ENCODE measurements around the gene RCL1. TPM values are rescaled to one million over a fixed set of nuclear protein-coding genes. Genes with fewer than 3 reads are reported as not detected.

Gene RCL1
- total RNA-seq, 1 experiment from 2014 or later = 34.4 TPM

DNA sequence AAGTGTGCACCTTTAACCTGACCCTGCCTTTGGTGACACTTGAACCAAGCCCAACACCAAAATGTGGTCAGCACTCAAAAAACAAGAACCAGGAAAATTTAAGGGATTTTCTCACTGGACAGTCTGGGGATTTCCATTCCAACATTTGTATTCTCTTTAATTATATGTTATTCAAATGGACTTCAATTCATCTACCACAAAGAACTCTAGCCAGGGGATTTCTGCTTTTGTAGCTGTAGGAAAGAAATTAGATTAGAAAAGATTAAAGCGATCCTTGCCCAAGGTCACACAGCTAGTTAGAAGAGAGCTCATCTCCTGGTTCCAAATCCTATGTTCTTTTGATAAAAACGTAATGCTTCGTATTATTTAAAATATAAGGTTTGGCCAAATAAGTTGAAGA, 97.5 kb downstream of the RCL1 start:
- no peak overlapping the region for H2BK5ac ChIP-seq (ENCODE audit: insufficient read length, low read length)
- H2AFZ ChIP-seq (ENCODE audit: low read length) = no peak overlapping the region
- Mint-ChIP-seq H3K27ac (no peak overlapping the region), H3K4me1 (peaks cover 24 to 32% of the 10 kb centered on the region in 2 experiments), H3K9me3 (no peaks in the 10 kb centered on the region), H3K27me3 (ENCODE audit: low read depth) (no peaks in the 10 kb centered on the region; the same call in 1 of the 2 replicates), H3K36me3 (ENCODE audit: insufficient read depth in 1 of 3, low read depth in 3 of 3) (peaks cover 0 to 5% (median 3%) of the 10 kb centered on the region in 3 experiments; a peak in 5 of 7 replicates), H3K4me3 (no peak overlapping the region)
- no peak overlapping the region for H3K4me2 ChIP-seq (ENCODE audit: insufficient read depth, insufficient read length, low read length)
- no peak overlapping the region for H3K18ac ChIP-seq (ENCODE audit: insufficient read length, low read depth, low read length)
- TF ChIP-seq, protein P1, sequence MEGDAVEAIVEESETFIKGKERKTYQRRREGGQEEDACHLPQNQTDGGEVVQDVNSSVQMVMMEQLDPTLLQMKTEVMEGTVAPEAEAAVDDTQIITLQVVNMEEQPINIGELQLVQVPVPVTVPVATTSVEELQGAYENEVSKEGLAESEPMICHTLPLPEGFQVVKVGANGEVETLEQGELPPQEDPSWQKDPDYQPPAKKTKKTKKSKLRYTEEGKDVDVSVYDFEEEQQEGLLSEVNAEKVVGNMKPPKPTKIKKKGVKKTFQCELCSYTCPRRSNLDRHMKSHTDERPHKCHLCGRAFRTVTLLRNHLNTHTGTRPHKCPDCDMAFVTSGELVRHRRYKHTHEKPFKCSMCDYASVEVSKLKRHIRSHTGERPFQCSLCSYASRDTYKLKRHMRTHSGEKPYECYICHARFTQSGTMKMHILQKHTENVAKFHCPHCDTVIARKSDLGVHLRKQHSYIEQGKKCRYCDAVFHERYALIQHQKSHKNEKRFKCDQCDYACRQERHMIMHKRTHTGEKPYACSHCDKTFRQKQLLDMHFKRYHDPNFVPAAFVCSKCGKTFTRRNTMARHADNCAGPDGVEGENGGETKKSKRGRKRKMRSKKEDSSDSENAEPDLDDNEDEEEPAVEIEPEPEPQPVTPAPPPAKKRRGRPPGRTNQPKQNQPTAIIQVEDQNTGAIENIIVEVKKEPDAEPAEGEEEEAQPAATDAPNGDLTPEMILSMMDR (conservative IDR thresholded peaks at IDR 0.05) = no peak
- H3K23me2 ChIP-seq (ENCODE audit: insufficient read length, low read depth, low read length, poor library complexity, severe bottlenecking) = no peaks in the 10 kb centered on the region
- no peak overlapping the region for H2BK120ac ChIP-seq (ENCODE audit: low read depth, low read length, poor library complexity, severe bottlenecking)
- no peak overlapping the region for H3K27ac ChIP-seq (ENCODE audit: insufficient read length, low read depth, low read length)
- H3K27me3 ChIP-seq (ENCODE audit: insufficient read depth, low read length) = no peaks in the 10 kb centered on the region
- H3K79me1 ChIP-seq (ENCODE audit: insufficient read depth, low read depth, low read length, poor library complexity, severe bottlenecking) = no peaks in the 10 kb centered on the region
- no peak overlapping the region for H4K91ac ChIP-seq (ENCODE audit: insufficient read length, low read depth, low read length)
- no peak overlapping the region for H3K56ac ChIP-seq (ENCODE audit: insufficient read length, low read depth, low read length)
- H3K9me3 ChIP-seq (ENCODE audit: control insufficient read depth, low read depth, low read length) = no peaks in the 10 kb centered on the region
- no peak for DNase-seq
- H3K23ac ChIP-seq (ENCODE audit: insufficient read length, low read depth, low read length) = no peak overlapping the region
- WGBS (ENCODE audit: extremely low coverage, insufficient read length, low lambda C conversion rate) = no CpG with 5 or more reads among the region's 3 CpGs
- H3T11ph ChIP-seq (ENCODE audit: low read length) = no peak overlapping the region
- no peaks in the 10 kb centered on the region for H4K20me1 ChIP-seq (ENCODE audit: control insufficient read depth, insufficient read depth, insufficient read length)
- H3K79me2 ChIP-seq (ENCODE audit: insufficient read depth, low read length) = no peaks in the 10 kb centered on the region
- H4K8ac ChIP-seq (replicated peaks; ENCODE audit: insufficient read length, low read depth, low read length) = no peak overlapping the region
- no peak overlapping the region for H3K4ac ChIP-seq (ENCODE audit: low read depth, low read length)
- no peak overlapping the region for H4K5ac ChIP-seq (ENCODE audit: insufficient read length, low read depth, low read length)
- H3K14ac ChIP-seq (ENCODE audit: insufficient read depth, low read length) = no peak overlapping the region
- H2BK12ac ChIP-seq (ENCODE audit: insufficient read length, low read depth, low read length) = no peak overlapping the region
- H3K4me1 ChIP-seq (ENCODE audit: insufficient read depth, low read length) = no peaks in the 10 kb centered on the region
- H2AK5ac ChIP-seq (ENCODE audit: insufficient read length, low read length) = no peak overlapping the region
- H2BK20ac ChIP-seq (ENCODE audit: low read depth, low read length, poor library complexity, severe bottlenecking) = no peak overlapping the region
- H3K9ac ChIP-seq (ENCODE audit: extremely low read depth, insufficient read length, low read length) = no peak overlapping the region
- H2BK15ac ChIP-seq (ENCODE audit: low read depth, low read length) = no peak overlapping the region
